T-helper 2 cell treated with Interferon-gamma antibody and Interleukin-4, amounts not matched to agents 5 μg/mL and 100 μg/mL, for 36 hours (primary cell): ENCODE data around the gene FGFR3.

Experiments used
- DNase-seq: peaks from one replicate; pipeline ENCODE4 v3.0.0; 2021; ENCODE audit warnings: low spot score
- H3K27ac Mint-ChIP-seq: one replicate; pipeline ENCODE4 v1.8.0; 2021; ENCODE audit warnings: mild to moderate bottlenecking, mixed read lengths
- H3K27me3 Mint-ChIP-seq: one replicate; pipeline ENCODE4 v1.8.0; 2021; ENCODE audit warnings: low read depth, mixed read lengths
- H3K36me3 Mint-ChIP-seq: one replicate; pipeline ENCODE4 v1.8.0; 2021; ENCODE audit warnings: low read depth, mixed read lengths
- H3K4me1 Mint-ChIP-seq: one replicate; pipeline ENCODE4 v1.8.0; 2021; ENCODE audit warnings: low read depth, mixed read lengths
- H3K4me3 Mint-ChIP-seq: one replicate; pipeline ENCODE4 v1.8.0; 2022; ENCODE audit warnings: mild to moderate bottlenecking, moderate library complexity, mixed read lengths
- H3K9me3 Mint-ChIP-seq: one replicate; pipeline ENCODE4 v1.8.0; 2021; ENCODE audit warnings: mixed read lengths

Gene FGFR3

GRCh38 chr4:1792832-1793495, at the start of gene FGFR3:
TSS of gene FGFR3 (plus strand) at chr4:1793293. CDS start at chr4:1793935, 642 bp downstream.
- peak; percentile 37 for DNase-seq
- Mint-ChIP-seq H3K27me3 (peaks cover 31% of the 10 kb centered on the region), H3K36me3 (no peaks in the 10 kb centered on the region), H3K4me1 (no peaks in the 10 kb centered on the region), H3K9me3 (no peaks in the 10 kb centered on the region), H3K4me3 (peak within 1 kb of the TSS; percentile 7), H3K27ac (no peak within 1 kb of the TSS)

DNA sequence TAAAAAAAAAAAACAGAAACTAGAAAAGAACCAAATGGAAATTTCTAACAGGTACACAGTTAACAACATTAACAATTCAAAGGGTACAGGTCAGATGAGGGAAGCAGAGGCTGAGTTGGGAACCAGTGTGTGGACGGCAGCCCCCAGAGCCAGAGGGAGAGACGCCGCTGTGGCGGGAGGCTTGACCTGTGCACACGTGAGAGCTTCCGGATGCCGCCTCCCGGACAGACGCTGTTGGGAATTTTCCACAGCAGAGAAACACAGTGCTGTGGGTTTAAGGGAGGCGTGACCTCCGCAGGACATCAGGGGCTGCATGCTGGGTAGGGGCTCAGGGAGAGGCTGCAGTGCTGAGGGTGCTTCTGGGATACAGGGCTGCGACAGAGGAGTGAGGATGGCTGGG, 49.5 kb upstream of the FGFR3 start:
- no peaks in the 10 kb centered on the region for H3K4me1 Mint-ChIP-seq
- H3K9me3 Mint-ChIP-seq, result peaks cover 5% of the 10 kb centered on the region
- no peak overlapping the region for H3K4me3 Mint-ChIP-seq
- no peak overlapping the region for H3K27ac Mint-ChIP-seq
- H3K27me3 Mint-ChIP-seq, result no peaks in the 10 kb centered on the region
- no peak for DNase-seq
- H3K36me3 Mint-ChIP-seq, result peaks cover 49% of the 10 kb centered on the region

DNA sequence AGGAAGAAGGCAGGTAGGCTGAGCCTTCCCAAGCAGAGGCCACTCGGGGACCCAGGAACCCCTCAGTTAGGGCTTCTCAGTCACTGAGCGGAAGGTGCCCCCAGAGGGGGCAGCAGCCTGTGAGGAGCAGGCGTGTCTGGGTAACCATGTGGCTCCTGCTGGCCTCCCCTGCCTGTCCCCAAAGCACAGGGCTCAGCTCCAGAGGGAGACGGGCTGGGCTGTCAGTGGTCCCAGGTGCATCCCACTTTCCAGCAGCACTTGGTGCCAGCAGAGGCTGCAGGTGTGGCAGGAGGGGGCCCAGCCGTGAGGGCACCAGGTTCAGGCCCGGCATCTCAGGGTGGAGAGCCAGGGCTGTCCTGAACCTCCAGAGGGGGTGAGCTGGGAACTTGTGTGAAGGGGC, 49.1 kb upstream of the FGFR3 start:
- DNase-seq, result no peak
- Mint-ChIP-seq H3K4me3 (no peak overlapping the region), H3K27ac (no peak overlapping the region), H3K9me3 (peaks cover under 1% of the 10 kb centered on the region), H3K4me1 (no peaks in the 10 kb centered on the region), H3K36me3 (peaks cover 45% of the 10 kb centered on the region), H3K27me3 (no peaks in the 10 kb centered on the region)

GRCh38 chr4:1744552-1744951, 48.5 kb upstream of the FGFR3 start:
- H3K4me3 Mint-ChIP-seq, result no peak overlapping the region
- H3K4me1 Mint-ChIP-seq, result no peaks in the 10 kb centered on the region
- H3K27ac Mint-ChIP-seq, result no peak overlapping the region
- no peak for DNase-seq
- no peaks in the 10 kb centered on the region for H3K27me3 Mint-ChIP-seq
- no peaks in the 10 kb centered on the region for H3K9me3 Mint-ChIP-seq
- peaks cover 39% of the 10 kb centered on the region for H3K36me3 Mint-ChIP-seq

GRCh38 chr4:1745165-1745564, 47.9 kb upstream of the FGFR3 start:
- no peak for DNase-seq
- Mint-ChIP-seq H3K9me3 (no peaks in the 10 kb centered on the region), H3K27ac (no peak overlapping the region), H3K27me3 (no peaks in the 10 kb centered on the region), H3K36me3 (peaks cover 34% of the 10 kb centered on the region), H3K4me3 (no peak overlapping the region), H3K4me1 (no peaks in the 10 kb centered on the region)

- Mint-ChIP-seq H3K9me3 (no peaks in the 10 kb centered on the region), H3K27ac (no peak overlapping the region), H3K36me3 (peaks cover 30% of the 10 kb centered on the region), H3K4me1 (no peaks in the 10 kb centered on the region), H3K4me3 (no peak overlapping the region), H3K27me3 (no peaks in the 10 kb centered on the region)
- DNase-seq, result no peak
These were observed 47.4 kb upstream of the FGFR3 start for GRCh38 chr4:1745697-1746096.

DNA sequence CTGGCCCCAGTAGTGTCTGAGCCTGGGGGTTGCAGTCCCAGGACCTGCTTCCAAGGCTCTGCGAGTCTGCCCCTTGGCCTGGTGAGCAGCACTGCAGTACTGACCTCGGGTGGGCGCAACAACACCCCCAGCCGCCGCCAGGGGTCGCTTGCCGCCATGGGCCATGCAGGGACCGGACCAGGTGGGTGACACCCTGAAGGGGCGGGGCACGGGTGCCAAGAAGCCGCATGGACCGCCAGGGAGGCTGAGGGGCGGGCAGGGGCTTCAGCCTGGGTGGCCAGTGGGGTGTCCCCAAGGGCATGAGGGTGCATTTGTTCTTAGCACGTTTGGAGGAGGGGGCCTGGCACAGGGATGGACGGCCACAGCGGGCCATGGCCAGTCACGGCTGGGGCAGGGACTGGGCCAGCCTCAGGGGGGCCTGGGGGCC, 46.8 kb upstream of the FGFR3 start:
- peak; percentile 74 for DNase-seq
- Mint-ChIP-seq H3K9me3 (no peaks in the 10 kb centered on the region), H3K36me3 (peaks cover 25% of the 10 kb centered on the region), H3K27ac (no peak overlapping the region), H3K27me3 (no peaks in the 10 kb centered on the region), H3K4me3 (no peak overlapping the region), H3K4me1 (no peaks in the 10 kb centered on the region)

GRCh38 chr4:1746919-1747602, 46.0 kb upstream of the FGFR3 start:
- H3K36me3 Mint-ChIP-seq, result peaks cover 19% of the 10 kb centered on the region

GRCh38 chr4:1747603-1747967, 45.5 kb upstream of the FGFR3 start:
- H3K36me3 Mint-ChIP-seq, result peaks cover 17% of the 10 kb centered on the region
- H3K27ac Mint-ChIP-seq, result no peak overlapping the region
- H3K4me1 Mint-ChIP-seq, result no peaks in the 10 kb centered on the region
- no peak overlapping the region for H3K4me3 Mint-ChIP-seq
- no peak for DNase-seq
- no peaks in the 10 kb centered on the region for H3K27me3 Mint-ChIP-seq
- H3K9me3 Mint-ChIP-seq, result no peaks in the 10 kb centered on the region

More at GRCh38 chr4:1746919-1747602, 46.0 kb upstream of the FGFR3 start:
- no peak overlapping the region for H3K4me3 Mint-ChIP-seq
- no peak overlapping the region for H3K27ac Mint-ChIP-seq
- H3K4me1 Mint-ChIP-seq, result no peaks in the 10 kb centered on the region
- H3K27me3 Mint-ChIP-seq, result no peaks in the 10 kb centered on the region
- no peak for DNase-seq
- H3K9me3 Mint-ChIP-seq, result no peaks in the 10 kb centered on the region

DNA sequence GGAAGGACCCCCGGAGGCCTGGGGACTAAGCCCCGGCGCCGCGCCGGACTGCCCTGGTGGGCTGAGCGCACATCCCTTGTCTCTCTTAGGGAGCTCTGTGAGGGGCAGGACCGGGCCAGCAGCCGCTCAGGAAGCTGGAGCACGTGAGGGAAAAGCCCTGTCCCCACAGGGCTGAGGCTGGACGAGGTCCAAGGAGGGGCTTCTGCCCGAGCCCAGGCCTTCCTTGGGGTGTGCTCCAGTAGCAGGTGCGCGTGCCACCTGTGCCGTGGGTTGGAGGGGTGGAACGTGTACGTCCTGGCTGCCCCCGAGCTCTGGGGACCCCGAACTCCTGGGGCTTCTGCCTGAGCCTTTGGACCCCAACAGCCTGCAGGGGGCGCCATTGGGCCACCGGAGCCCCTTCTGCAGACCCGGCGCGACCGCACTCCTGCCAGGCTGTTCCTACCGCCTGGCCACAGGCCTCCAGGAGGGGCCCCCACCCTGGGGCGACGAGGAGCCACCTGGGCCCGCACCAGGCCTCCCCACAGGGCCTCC, 44.6 kb upstream of the FGFR3 start:
- Mint-ChIP-seq H3K9me3 (no peaks in the 10 kb centered on the region), H3K36me3 (peaks cover 14% of the 10 kb centered on the region), H3K27ac (no peak overlapping the region), H3K4me1 (no peaks in the 10 kb centered on the region), H3K27me3 (no peaks in the 10 kb centered on the region), H3K4me3 (no peak overlapping the region)
- peak; percentile 74 for DNase-seq

- no peak overlapping the region for H3K27ac Mint-ChIP-seq
- H3K4me1 Mint-ChIP-seq, result no peaks in the 10 kb centered on the region
- no peak overlapping the region for H3K4me3 Mint-ChIP-seq
- H3K9me3 Mint-ChIP-seq, result no peaks in the 10 kb centered on the region
- H3K36me3 Mint-ChIP-seq, result peaks cover 8% of the 10 kb centered on the region
- H3K27me3 Mint-ChIP-seq, result no peaks in the 10 kb centered on the region
- DNase-seq, result no peak
These were observed 43.7 kb upstream of the FGFR3 start for GRCh38 chr4:1749370-1749769.

GRCh38 chr4:1749826-1750225, 43.3 kb upstream of the FGFR3 start:
- no peaks in the 10 kb centered on the region for H3K27me3 Mint-ChIP-seq
- H3K27ac Mint-ChIP-seq, result no peak overlapping the region
- H3K4me1 Mint-ChIP-seq, result no peaks in the 10 kb centered on the region
- H3K9me3 Mint-ChIP-seq, result no peaks in the 10 kb centered on the region
- DNase-seq, result no peak
- peaks cover 6% of the 10 kb centered on the region for H3K36me3 Mint-ChIP-seq
- no peak overlapping the region for H3K4me3 Mint-ChIP-seq

- no peak for DNase-seq
- Mint-ChIP-seq H3K36me3 (no peaks in the 10 kb centered on the region), H3K27ac (no peak overlapping the region), H3K27me3 (no peaks in the 10 kb centered on the region), H3K9me3 (no peaks in the 10 kb centered on the region), H3K4me3 (no peak overlapping the region), H3K4me1 (no peaks in the 10 kb centered on the region)
These were observed 42.5 kb upstream of the FGFR3 start for GRCh38 chr4:1750381-1751154.
